ENCODE results near the gene OR10H1. TPM values are rescaled to one million over a fixed set of nuclear protein-coding genes. Genes with fewer than 3 reads are reported as not detected.

The OR10H1 gene
- total RNA-seq, 1 experiment from 2014 or later: 0.17 TPM

DNA sequence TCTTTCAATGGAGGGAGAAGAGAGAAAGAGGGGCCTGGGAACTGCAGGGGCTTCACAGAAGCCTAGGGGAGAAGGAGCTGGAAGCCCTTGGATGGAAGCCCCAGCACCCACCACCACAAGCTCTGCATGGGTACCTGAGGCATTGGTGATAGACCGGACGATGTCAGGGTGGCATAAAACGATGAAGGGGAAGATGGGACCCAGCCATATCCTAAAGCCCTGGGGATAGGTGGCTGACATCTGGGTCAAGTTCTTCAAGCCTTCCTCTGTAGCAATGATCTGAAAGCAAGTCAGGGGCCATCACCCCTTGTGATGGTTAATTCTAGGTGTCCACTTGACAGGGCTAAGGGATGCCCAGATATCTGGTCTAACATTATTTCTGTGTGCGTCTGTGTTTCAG lies 39.2 kb downstream of the OR10H1 start:
- H3K4me2 ChIP-seq (ENCODE audit: low read length): no peak overlapping the region
- H2AFZ ChIP-seq (ENCODE audit: low read depth, low read length, poor library complexity, severe bottlenecking): no peak overlapping the region
- H3K36me3 ChIP-seq (ENCODE audit: control insufficient read depth in 1 of 2, insufficient read depth in 2 of 2, low read length in 2 of 2): no peaks in the 10 kb centered on the region
- no peak for ATAC-seq
- H3K9ac ChIP-seq (ENCODE audit: low read length): no peak overlapping the region
- intact Hi-C loops (cut with micrococcal nuclease): no loop called here
- ChIA-PET CTCF (no interaction called here), RAD21 (ENCODE audit: low non-redundant PET in 1 of 2, low total read pairs in 2 of 2, uncharacterized antibody in 2 of 2, unreplicated experiment in 2 of 2) (no interaction called here), POLR2A (no interaction called here)
- H3K27me3 ChIP-seq (ENCODE audit: insufficient read depth, low read length): peaks cover 23% of the 10 kb centered on the region; the same call in 1 of the 2 replicates
- no peaks in the 10 kb centered on the region for H3K79me2 ChIP-seq (ENCODE audit: insufficient read depth, low read length)
- TF ChIP-seq POLR2A (IDR thresholded peaks at IDR 0.05; ENCODE audit: borderline replicate concordance, extremely low read depth, insufficient read depth, insufficient read length): no peak
- no peak for TF ChIP-seq ZFX (IDR thresholded peaks at IDR 0.05)
- no peak for TF ChIP-seq TCF7L2 (IDR thresholded peaks at IDR 0.05; ENCODE audit: borderline replicate concordance, extremely low read depth, insufficient read depth, insufficient read length)
- TF ChIP-seq EZH2phosphoT487 (IDR thresholded peaks at IDR 0.05; ENCODE audit: borderline replicate concordance): no peak
- TF ChIP-seq SRF (IDR thresholded peaks at IDR 0.05; ENCODE audit: low read depth): no peak
- TF ChIP-seq POLR2AphosphoS5 (IDR thresholded peaks at IDR 0.05; ENCODE audit: low read depth, low read length): no peak
- no peak for TF ChIP-seq JUND (IDR thresholded peaks at IDR 0.05)
- TF ChIP-seq RAD21 (IDR thresholded peaks at IDR 0.05; ENCODE audit: low read depth): no peak
- TF ChIP-seq ELF1 (IDR thresholded peaks at IDR 0.05; ENCODE audit: borderline replicate concordance, low read depth): no peak
- no peak for TF ChIP-seq ATF3 (IDR thresholded peaks at IDR 0.05)
- no peak for TF ChIP-seq REST (IDR thresholded peaks at IDR 0.05; ENCODE audit: low read depth)
- no peak for TF ChIP-seq EZH2 (IDR thresholded peaks at IDR 0.05)
- TF ChIP-seq ZNF274 (IDR thresholded peaks at IDR 0.05; ENCODE audit: low read depth, low read length): no peak
- no peak for TF ChIP-seq FOSL1 (IDR thresholded peaks at IDR 0.05; ENCODE audit: low read depth)
- TF ChIP-seq CBX3 (IDR thresholded peaks at IDR 0.05; ENCODE audit: low read depth): no peak
- TF ChIP-seq YY1 (IDR thresholded peaks at IDR 0.05; ENCODE audit: extremely low read depth, insufficient replicate concordance, low read depth, low read length): no peak
- TF ChIP-seq CTCF (IDR thresholded peaks at IDR 0.05 in 2 of 3, conservative IDR thresholded peaks at IDR 0.05 in 1 of 3; ENCODE audit: borderline replicate concordance in 1 of 3, insufficient read depth in 1 of 3, low read depth in 2 of 3, low read length in 2 of 3): no peak
- H3K9me2 ChIP-seq (ENCODE audit: insufficient read depth): no peaks in the 10 kb centered on the region
- H3K4me3 ChIP-seq (replicated peaks in 1 of 2; ENCODE audit: low read depth in 1 of 2, low read length in 2 of 2): no peak overlapping the region
- no peaks in the 10 kb centered on the region for H3K9me3 ChIP-seq (ENCODE audit: control insufficient read depth in 1 of 2, insufficient read depth in 1 of 2, low read depth in 1 of 2, low read length in 2 of 2)
- no peak for DNase-seq (ENCODE audit: low read depth, low spot score)
- H3K4me1 ChIP-seq (ENCODE audit: control insufficient read depth in 1 of 2, insufficient read depth in 2 of 2, low read length in 2 of 2): peaks cover 9 to 14% of the 10 kb centered on the region in 2 experiments; a peak in 3 of 4 replicates
- H4K20me1 ChIP-seq (ENCODE audit: insufficient read depth): no peaks in the 10 kb centered on the region
- no peak overlapping the region for H3K27ac ChIP-seq (ENCODE audit: low read depth, low read length)
- no TSS peak for BruUV-seq (replicated peaks)

Measured in HCT116 (cell line).